Measurements from ENCODE around the gene ZBTB7C. TPM values are rescaled to one million over a fixed set of nuclear protein-coding genes. Genes with fewer than 3 reads are reported as not detected.

ZBTB7C gene
- total and polyA plus RNA-seq, 4 donors, result 0.19 to 1.1 (median 0.45) TPM

DNA sequence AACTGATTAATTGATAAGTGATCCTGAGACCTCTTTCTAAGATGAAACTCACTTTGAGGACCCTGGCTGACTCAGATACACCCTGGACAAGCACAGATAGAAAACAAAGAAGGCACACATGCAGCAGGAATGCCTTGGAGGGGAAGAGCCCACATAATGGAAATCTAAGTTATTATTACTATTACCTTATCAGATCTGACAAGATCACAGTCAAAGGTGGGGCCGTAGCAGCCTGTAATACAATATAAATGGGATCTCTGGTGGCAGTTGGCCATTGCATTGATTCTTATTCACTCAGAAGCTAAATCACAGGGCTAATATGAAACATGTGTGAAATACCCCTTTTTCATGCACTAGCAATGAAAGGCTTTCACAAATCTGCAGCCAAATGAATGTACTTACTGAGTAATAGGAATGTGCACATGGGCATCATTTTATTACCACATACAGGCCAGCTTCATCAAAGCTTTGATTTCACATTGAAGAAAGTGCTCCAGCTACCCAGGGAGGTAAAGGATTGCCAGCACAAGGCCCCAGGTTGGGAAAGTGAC lies 84.0 kb downstream of the ZBTB7C start:
- Histone ChIP-seq H3K36me3 (ENCODE audit: control insufficient read depth in 4 of 4, insufficient read depth in 3 of 4, low read depth in 1 of 4, low read length in 3 of 4) (no peaks in the 10 kb centered on the region), H3K27me3 (ENCODE audit: control insufficient read depth in 4 of 4, insufficient read depth in 4 of 4, low read length in 3 of 4) (no peaks in the 10 kb centered on the region), H3K9me3 (ENCODE audit: control insufficient read depth in 4 of 4, low read length in 3 of 4) (no peaks in the 10 kb centered on the region), H3K9ac (ENCODE audit: low read depth in 1 of 2, low read length in 2 of 2) (no peak overlapping the region), H3K4me1 (ENCODE audit: control insufficient read depth in 4 of 4, insufficient read depth in 4 of 4, low read length in 3 of 4) (no peaks in the 10 kb centered on the region), H3K27ac (ENCODE audit: low read depth in 1 of 2, low read length in 2 of 2) (no peak overlapping the region), H3K4me3 (ENCODE audit: low read depth in 1 of 3, low read length in 3 of 3) (no peak overlapping the region)
- TF ChIP-seq TAF1 (conservative IDR thresholded peaks at IDR 0.05), result no peak
- TF ChIP-seq SP1 (IDR thresholded peaks at IDR 0.05), result no peak
- TF ChIP-seq NR2F2 (IDR thresholded peaks at IDR 0.05), result no peak
- no peak for DNase-seq (ENCODE audit: low spot score)
- WGBS, result 92% methylated on average over 1 of the region's 1 CpG

- 88% methylated on average over 9 of the region's 9 CpGs for WGBS
- TF ChIP-seq YY1 (IDR thresholded peaks at IDR 0.05), result no peak
- TF ChIP-seq GABPA (IDR thresholded peaks at IDR 0.05 in 1 of 2, conservative IDR thresholded peaks at IDR 0.05 in 1 of 2), result no peak
- TF ChIP-seq RXRA (IDR thresholded peaks at IDR 0.05), result no peak
- TF ChIP-seq REST (IDR thresholded peaks at IDR 0.05), result no peak
- no peak for TF ChIP-seq RAD21 (IDR thresholded peaks at IDR 0.05)
- TF ChIP-seq HNF4A (conservative IDR thresholded peaks at IDR 0.05), result no peak
- no peak for TF ChIP-seq SP1 (IDR thresholded peaks at IDR 0.05)
- no peak for TF ChIP-seq EGR1 (IDR thresholded peaks at IDR 0.05; ENCODE audit: low read depth in 2 of 2)
- TF ChIP-seq FOXA1 (IDR thresholded peaks at IDR 0.05), result no peak
- Histone ChIP-seq H3K27ac (ENCODE audit: low read depth in 1 of 2, low read length in 2 of 2) (no peak overlapping the region), H3K27me3 (ENCODE audit: control insufficient read depth in 4 of 4, insufficient read depth in 4 of 4, low read length in 3 of 4) (no peaks in the 10 kb centered on the region), H3K9me3 (ENCODE audit: control insufficient read depth in 4 of 4, low read length in 3 of 4) (no peaks in the 10 kb centered on the region), H3K9ac (ENCODE audit: low read depth in 1 of 2, low read length in 2 of 2) (no peak overlapping the region), H3K4me1 (ENCODE audit: control insufficient read depth in 4 of 4, insufficient read depth in 4 of 4, low read length in 3 of 4) (peaks cover 0 to 3% (median 0%) of the 10 kb centered on the region in 4 donors), H3K36me3 (ENCODE audit: control insufficient read depth in 4 of 4, insufficient read depth in 3 of 4, low read depth in 1 of 4, low read length in 3 of 4) (no peaks in the 10 kb centered on the region), H3K4me3 (ENCODE audit: low read depth in 1 of 3, low read length in 3 of 3) (no peak overlapping the region)
- DNase-seq (ENCODE audit: low spot score), result no peak
Observed at GRCh38 chr18:48324651-48325050, 84.5 kb downstream of the ZBTB7C start.

GRCh38 chr18:48323151-48323550 lies 86.0 kb downstream of the ZBTB7C start:
- H3K9ac ChIP-seq (ENCODE audit: low read depth in 1 of 2, low read length in 2 of 2), result no peak overlapping the region
- WGBS, result 83% methylated on average over 2 of the region's 2 CpGs
- peaks cover 0 to 3% (median 0%) of the 10 kb centered on the region in 4 donors for H3K4me1 ChIP-seq (ENCODE audit: control insufficient read depth in 4 of 4, insufficient read depth in 4 of 4, low read length in 3 of 4)
- H3K36me3 ChIP-seq (ENCODE audit: control insufficient read depth in 4 of 4, insufficient read depth in 3 of 4, low read depth in 1 of 4, low read length in 3 of 4), result no peaks in the 10 kb centered on the region
- no peaks in the 10 kb centered on the region for H3K9me3 ChIP-seq (ENCODE audit: control insufficient read depth in 4 of 4, low read length in 3 of 4)
- no peak for TF ChIP-seq TAF1 (conservative IDR thresholded peaks at IDR 0.05)
- TF ChIP-seq HNF4A (conservative IDR thresholded peaks at IDR 0.05), result no peak
- no peak for TF ChIP-seq RAD21 (IDR thresholded peaks at IDR 0.05)
- no peak for TF ChIP-seq HNF4G (IDR thresholded peaks at IDR 0.05)
- H3K27me3 ChIP-seq (ENCODE audit: control insufficient read depth in 4 of 4, insufficient read depth in 4 of 4, low read length in 3 of 4), result no peaks in the 10 kb centered on the region
- no peak for DNase-seq (ENCODE audit: low spot score)
- H3K27ac ChIP-seq (ENCODE audit: low read depth in 1 of 2, low read length in 2 of 2), result no peak overlapping the region
- H3K4me3 ChIP-seq (ENCODE audit: low read depth in 1 of 3, low read length in 3 of 3), result no peak overlapping the region

All from liver (tissue), 9 donors.